ENCODE results near the gene PLXNB3. TPM values are rescaled to one million over a fixed set of nuclear protein-coding genes. Genes with fewer than 3 reads are reported as not detected.
A peak's percentile ranks its signal among the peaks of the same experiment; 100 is the strongest.

PLXNB3 gene
- polyA plus RNA-seq, 4 donors, result 0.54 to 1.6 (median 0.66) TPM; not detected in 1

GRCh38 chrX:153724252-153725038, 39.6 kb upstream of the PLXNB3 start, which contains the start of the genes ABCD1 and BCAP31:
ABCD1 (plus strand) TSS chrX:153724856; CDS start chrX:153725267, 411 bp downstream.
BCAP31 (minus strand) TSS chrX:153724387; CDS start chrX:153723244, 1,143 bp downstream.
- Histone ChIP-seq H3K4me1 (ENCODE audit: control insufficient read depth in 3 of 3, insufficient read depth in 2 of 3, low read depth in 1 of 3, low read length in 2 of 3) (peaks cover 0 to 44% (median 4%) of the 10 kb centered on the region in 3 donors), H3K27ac (ENCODE audit: low read depth in 1 of 3, low read length in 2 of 3) (peak within 1 kb of the TSS; percentile 92 to 96 (median 93)), H3K9me3 (ENCODE audit: control insufficient read depth in 2 of 2, insufficient read depth in 1 of 2, low read depth in 1 of 2, low read length in 1 of 2) (no peaks in the 10 kb centered on the region), H3K4me3 (ENCODE audit: low read depth in 1 of 3, low read length in 3 of 3) (peak within 1 kb of the TSS; percentile 57 to 75 (median 65)), H3K27me3 (ENCODE audit: control insufficient read depth in 3 of 3, insufficient read depth in 3 of 3, low read length in 3 of 3) (no peaks in the 10 kb centered on the region), H3K36me3 (ENCODE audit: control insufficient read depth in 3 of 3, insufficient read depth in 2 of 3, low read depth in 1 of 3, low read length in 3 of 3) (peaks cover 0 to 33% (median 0%) of the 10 kb centered on the region in 3 donors)
- FAIRE-seq (no peak), DNase-seq (peak; percentile 88 to 93)
- WGBS, 3 donors, result 0 to 23% (median 20%) methylated on average over 1 to 72 of the region's 88 CpGs

- peaks cover 0 to 44% (median 4%) of the 10 kb centered on the region in 3 donors for H3K4me1 ChIP-seq (ENCODE audit: control insufficient read depth in 3 of 3, insufficient read depth in 2 of 3, low read depth in 1 of 3, low read length in 2 of 3)
- peak overlapping the region in 2 of 3 donors; percentile 62 to 64 for H3K4me3 ChIP-seq (ENCODE audit: low read depth in 1 of 3, low read length in 3 of 3)
- no peak for FAIRE-seq
- DNase-seq, result no peak
- 64 to 76% (median 67%) methylated on average over 18 to 55 of the region's 55 CpGs for WGBS, 3 donors
- H3K9me3 ChIP-seq (ENCODE audit: control insufficient read depth in 2 of 2, insufficient read depth in 1 of 2, low read depth in 1 of 2, low read length in 1 of 2), result no peaks in the 10 kb centered on the region
- no peaks in the 10 kb centered on the region for H3K27me3 ChIP-seq (ENCODE audit: control insufficient read depth in 3 of 3, insufficient read depth in 3 of 3, low read length in 3 of 3)
- H3K36me3 ChIP-seq (ENCODE audit: control insufficient read depth in 3 of 3, insufficient read depth in 2 of 3, low read depth in 1 of 3, low read length in 3 of 3), result peaks cover 0 to 32% (median 0%) of the 10 kb centered on the region in 3 donors
- H3K27ac ChIP-seq (ENCODE audit: low read depth in 1 of 3, low read length in 2 of 3), result peak overlapping the region; percentile 87 to 96 (median 93)
Observed at GRCh38 chrX:153725039-153725831, 38.8 kb upstream of the PLXNB3 start.

GRCh38 chrX:153725832-153726285, 38.2 kb upstream of the PLXNB3 start:
- Histone ChIP-seq H3K27ac (ENCODE audit: low read depth in 1 of 3, low read length in 2 of 3) (peak overlapping the region; percentile 85 to 96 (median 87)), H3K4me3 (ENCODE audit: low read depth in 1 of 3, low read length in 3 of 3) (peak overlapping the region in 2 of 3 donors; percentile 28 to 62), H3K9me3 (ENCODE audit: control insufficient read depth in 2 of 2, insufficient read depth in 1 of 2, low read depth in 1 of 2, low read length in 1 of 2) (no peaks in the 10 kb centered on the region), H3K27me3 (ENCODE audit: control insufficient read depth in 3 of 3, insufficient read depth in 3 of 3, low read length in 3 of 3) (no peaks in the 10 kb centered on the region), H3K4me1 (ENCODE audit: control insufficient read depth in 3 of 3, insufficient read depth in 2 of 3, low read depth in 1 of 3, low read length in 2 of 3) (peaks cover 0 to 44% (median 4%) of the 10 kb centered on the region in 3 donors), H3K36me3 (ENCODE audit: control insufficient read depth in 3 of 3, insufficient read depth in 2 of 3, low read depth in 1 of 3, low read length in 3 of 3) (peaks cover 0 to 26% (median 0%) of the 10 kb centered on the region in 3 donors)
- FAIRE-seq, result no peak
- DNase-seq, result no peak
- 61 to 80% (median 69%) methylated on average over 13 to 35 of the region's 35 CpGs for WGBS, 3 donors

- no peaks in the 10 kb centered on the region for H3K27me3 ChIP-seq (ENCODE audit: control insufficient read depth in 3 of 3, insufficient read depth in 3 of 3, low read length in 3 of 3)
- H3K27ac ChIP-seq (ENCODE audit: low read depth in 1 of 3, low read length in 2 of 3), result peak overlapping the region; percentile 85 to 96 (median 87)
- FAIRE-seq (no peak), DNase-seq (peak; percentile 71 to 81)
- H3K4me1 ChIP-seq (ENCODE audit: control insufficient read depth in 3 of 3, insufficient read depth in 2 of 3, low read depth in 1 of 3, low read length in 2 of 3), result peaks cover 0 to 44% (median 4%) of the 10 kb centered on the region in 3 donors
- peak overlapping the region in 2 of 3 donors; percentile 28 to 62 for H3K4me3 ChIP-seq (ENCODE audit: low read depth in 1 of 3, low read length in 3 of 3)
- peaks cover 0 to 2% of the 10 kb centered on the region in 2 donors for H3K9me3 ChIP-seq (ENCODE audit: control insufficient read depth in 2 of 2, insufficient read depth in 1 of 2, low read depth in 1 of 2, low read length in 1 of 2)
- H3K36me3 ChIP-seq (ENCODE audit: control insufficient read depth in 3 of 3, insufficient read depth in 2 of 3, low read depth in 1 of 3, low read length in 3 of 3), result peaks cover 0 to 24% (median 0%) of the 10 kb centered on the region in 3 donors
- 9 to 47% (median 15%) methylated on average over 19 to 34 of the region's 35 CpGs for WGBS, 3 donors
Observed at GRCh38 chrX:153726286-153727122, 37.5 kb upstream of the PLXNB3 start.

GRCh38 chrX:153727123-153727931, 36.7 kb upstream of the PLXNB3 start:
- Histone ChIP-seq H3K27ac (ENCODE audit: low read depth in 1 of 3, low read length in 2 of 3) (peak overlapping the region; percentile 85 to 96 (median 87)), H3K9me3 (ENCODE audit: control insufficient read depth in 2 of 2, insufficient read depth in 1 of 2, low read depth in 1 of 2, low read length in 1 of 2) (peaks cover 0 to 6% of the 10 kb centered on the region in 2 donors), H3K4me1 (ENCODE audit: control insufficient read depth in 3 of 3, insufficient read depth in 2 of 3, low read depth in 1 of 3, low read length in 2 of 3) (peaks cover 0 to 40% (median 4%) of the 10 kb centered on the region in 3 donors), H3K27me3 (ENCODE audit: control insufficient read depth in 3 of 3, insufficient read depth in 3 of 3, low read length in 3 of 3) (no peaks in the 10 kb centered on the region), H3K4me3 (ENCODE audit: low read depth in 1 of 3, low read length in 3 of 3) (peak overlapping the region in 2 of 3 donors; percentile 7 to 62), H3K36me3 (ENCODE audit: control insufficient read depth in 3 of 3, insufficient read depth in 2 of 3, low read depth in 1 of 3, low read length in 3 of 3) (peaks cover 0 to 28% (median 0%) of the 10 kb centered on the region in 3 donors)
- 12 to 46% (median 25%) methylated on average over 18 to 23 of the region's 23 CpGs for WGBS, 3 donors
- peak in 1 of 2 donors; percentile 59 for DNase-seq
- no peak for FAIRE-seq

GRCh38 chrX:153728095-153728494, 36.0 kb upstream of the PLXNB3 start:
- Histone ChIP-seq H3K9me3 (ENCODE audit: control insufficient read depth in 2 of 2, insufficient read depth in 1 of 2, low read depth in 1 of 2, low read length in 1 of 2) (peaks cover 0 to 6% of the 10 kb centered on the region in 2 donors), H3K27me3 (ENCODE audit: control insufficient read depth in 3 of 3, insufficient read depth in 3 of 3, low read length in 3 of 3) (no peaks in the 10 kb centered on the region), H3K4me3 (ENCODE audit: low read depth in 1 of 3, low read length in 3 of 3) (peak overlapping the region in 1 of 3 donors; percentile 62), H3K27ac (ENCODE audit: low read depth in 1 of 3, low read length in 2 of 3) (peak overlapping the region; percentile 85 to 96 (median 87)), H3K4me1 (ENCODE audit: control insufficient read depth in 3 of 3, insufficient read depth in 2 of 3, low read depth in 1 of 3, low read length in 2 of 3) (peaks cover 0 to 33% (median 4%) of the 10 kb centered on the region in 3 donors), H3K36me3 (ENCODE audit: control insufficient read depth in 3 of 3, insufficient read depth in 2 of 3, low read depth in 1 of 3, low read length in 3 of 3) (peaks cover 0 to 26% (median 0%) of the 10 kb centered on the region in 3 donors)
- DNase-seq, result no peak
- WGBS, 3 donors, result 67 to 80% (median 71%) methylated on average over 4 to 6 of the region's 6 CpGs
- FAIRE-seq, result no peak

- no peak for DNase-seq
- H3K27me3 ChIP-seq (ENCODE audit: control insufficient read depth in 3 of 3, insufficient read depth in 3 of 3, low read length in 3 of 3), result no peaks in the 10 kb centered on the region
- FAIRE-seq, result no peak
- H3K9me3 ChIP-seq (ENCODE audit: control insufficient read depth in 2 of 2, insufficient read depth in 1 of 2, low read depth in 1 of 2, low read length in 1 of 2), result peaks cover 0 to 6% of the 10 kb centered on the region in 2 donors
- H3K4me3 ChIP-seq (ENCODE audit: low read depth in 1 of 3, low read length in 3 of 3), result no peak overlapping the region
- peaks cover 0 to 31% (median 0%) of the 10 kb centered on the region in 3 donors for H3K36me3 ChIP-seq (ENCODE audit: control insufficient read depth in 3 of 3, insufficient read depth in 2 of 3, low read depth in 1 of 3, low read length in 3 of 3)
- 84 to 93% (median 92%) methylated on average over 13 to 23 of the region's 23 CpGs for WGBS, 3 donors
- no peak overlapping the region for H3K27ac ChIP-seq (ENCODE audit: low read depth in 1 of 3, low read length in 2 of 3)
- H3K4me1 ChIP-seq (ENCODE audit: control insufficient read depth in 3 of 3, insufficient read depth in 2 of 3, low read depth in 1 of 3, low read length in 2 of 3), result peaks cover 0 to 32% (median 4%) of the 10 kb centered on the region in 3 donors
Observed at GRCh38 chrX:153728951-153729631, 35.0 kb upstream of the PLXNB3 start.
